Amniotic stem cell (primary cell): Measurements from ENCODE around the gene CFAP52.
"Not testable (repeated sequence)": the region's sequence is repeated elsewhere in the genome, so short reads cannot be mapped to it uniquely, and the experiment has no call there.

Experiments used
- DNase-seq: peaks from one replicate; lab custom pipeline; 2025; lab: John Stamatoyannopoulos, UW

The CFAP52 gene

GRCh38 chr17:9568957-9569588, 7.4 kb upstream of the CFAP52 start:
- no peak for DNase-seq

- no peak for DNase-seq
Measured at GRCh38 chr17:9571201-9571600, 5.2 kb upstream of the CFAP52 start.

GRCh38 chr17:9575381-9576101, 901 bp upstream of the CFAP52 start, which contains the start of gene STX8:
Gene STX8 (minus strand): TSS chr17:9575820. CDS start chr17:9575808, 12 bp downstream.
- DNase-seq: peak; percentile 58

DNA sequence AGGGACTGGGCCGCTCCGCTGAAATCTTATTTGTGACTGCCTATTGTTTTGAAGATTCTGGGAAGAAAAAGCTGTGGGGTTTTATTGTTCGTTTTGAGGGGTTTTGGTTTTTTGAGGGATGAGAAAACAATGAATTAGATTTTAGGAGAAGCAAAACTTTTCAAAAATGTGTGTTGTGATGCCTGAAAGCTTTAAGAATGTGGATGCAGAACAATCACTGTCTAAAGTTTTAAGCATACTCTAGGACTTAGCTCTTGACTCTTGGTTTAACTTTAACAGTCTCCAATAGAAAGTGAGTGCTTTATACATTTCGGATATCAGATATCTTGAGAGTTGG, 899 bp downstream of the CFAP52 start:
- no peak for DNase-seq

DNA sequence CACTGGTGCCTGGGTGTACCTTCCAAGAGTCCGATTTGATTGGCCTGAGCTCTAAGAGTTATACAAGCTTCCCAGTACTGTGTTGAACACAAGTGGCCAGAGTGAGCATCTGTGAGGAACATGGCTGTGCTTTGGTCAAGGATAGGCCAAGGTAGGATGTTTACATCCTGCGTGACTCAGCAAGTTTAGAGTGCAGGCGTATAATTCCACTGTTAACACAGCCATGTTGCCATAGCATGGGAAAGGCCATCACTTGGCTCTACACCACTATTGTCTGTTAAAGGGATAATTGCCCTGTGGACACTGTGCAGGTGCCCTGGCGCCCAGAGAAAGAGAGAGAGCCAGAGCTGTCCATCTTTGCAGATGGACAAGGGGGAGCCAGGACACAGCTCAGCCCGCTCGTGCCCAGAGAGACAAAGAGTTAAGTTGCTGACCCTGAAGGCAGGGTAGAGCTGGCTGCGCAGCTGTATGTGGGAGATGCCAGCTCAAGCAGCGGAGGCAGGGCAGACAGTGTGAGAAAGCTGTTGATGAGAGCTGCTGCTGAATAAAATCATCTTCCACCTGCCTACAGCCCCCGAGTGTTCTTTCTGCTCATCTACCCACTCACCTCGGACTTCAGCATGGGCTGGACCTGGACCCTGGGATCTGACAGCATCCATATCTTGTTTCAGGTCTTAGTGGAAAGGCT, 11.7 kb downstream of the CFAP52 start:
- no peak for DNase-seq

DNA sequence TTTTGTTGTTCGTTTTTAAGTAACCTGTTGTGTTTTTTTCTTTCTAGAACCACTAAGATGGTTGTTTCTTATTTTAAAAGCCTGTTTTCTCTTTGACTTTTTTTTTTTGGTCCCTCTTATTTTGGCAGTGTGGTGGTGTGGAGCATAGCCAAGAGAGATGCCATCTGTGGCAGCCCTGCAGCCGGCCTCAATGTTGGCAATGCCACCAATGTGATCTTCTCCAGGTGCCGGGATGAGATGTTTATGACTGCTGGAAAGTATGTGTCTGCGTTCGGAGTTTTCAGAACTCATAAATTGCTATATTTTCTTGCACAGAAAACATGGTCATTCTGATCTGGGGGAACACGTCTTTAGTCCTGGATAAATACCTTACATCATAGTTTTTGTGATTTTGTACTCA, 17.6 kb downstream of the CFAP52 start:
- no peak for DNase-seq

DNA sequence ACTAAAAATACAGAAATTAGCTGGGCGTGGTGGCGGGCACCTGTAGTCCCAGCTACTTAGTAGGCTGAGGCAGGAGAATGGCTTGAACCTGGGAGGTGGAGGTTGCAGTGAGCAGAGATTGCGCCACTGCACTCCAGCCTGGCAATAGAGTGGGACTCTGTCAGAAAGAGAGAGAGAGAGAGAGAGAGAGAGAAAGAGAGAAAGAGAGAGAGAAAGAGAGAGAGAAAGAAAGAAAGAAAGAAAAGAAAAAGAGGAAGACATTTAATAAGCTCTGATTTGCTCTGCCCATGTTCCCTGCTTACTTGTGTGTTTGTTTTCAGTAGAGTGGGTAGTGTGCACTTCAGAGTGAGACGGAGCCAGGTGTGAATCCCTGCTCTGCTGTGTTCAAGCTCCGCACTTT, 21.2 kb downstream of the CFAP52 start:
- DNase-seq: not testable (repeated sequence)

DNA sequence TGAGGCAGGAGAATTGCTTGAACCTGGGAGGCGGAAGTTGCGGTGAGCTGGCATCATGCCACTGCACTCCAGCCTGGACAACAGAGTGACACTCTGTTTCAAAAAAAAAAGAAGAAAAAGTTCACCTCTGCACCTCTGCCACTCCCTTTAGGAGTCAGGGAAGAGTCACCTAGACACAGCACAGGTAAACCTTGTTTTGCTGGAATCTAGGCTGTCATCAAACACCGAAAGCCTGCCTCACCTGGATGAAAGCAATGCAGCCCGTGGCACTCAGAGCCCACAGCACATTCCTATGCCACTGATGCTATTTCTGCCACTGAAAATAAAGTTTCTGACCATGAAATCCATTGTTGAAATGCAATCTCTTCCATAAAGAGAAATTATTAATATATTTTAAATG, 22.2 kb downstream of the CFAP52 start:
- no peak for DNase-seq

DNA sequence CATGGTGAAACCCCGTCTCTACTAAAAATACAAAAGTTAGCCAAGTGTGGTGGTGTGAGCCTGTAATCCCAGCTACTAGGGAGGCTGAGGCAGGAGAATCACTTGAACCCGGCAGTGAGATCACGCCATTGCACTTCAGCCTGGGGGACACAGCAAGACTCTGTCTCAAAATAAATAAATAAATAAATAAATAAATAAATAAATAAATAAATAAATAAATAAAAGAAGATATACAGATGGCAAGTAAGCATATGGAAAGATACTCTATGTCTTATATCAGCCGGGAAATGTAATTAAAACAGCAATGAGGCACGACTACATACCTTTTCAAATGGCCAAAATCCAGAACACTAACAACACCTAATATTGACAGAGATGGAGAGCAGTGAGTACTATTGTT, 28.1 kb downstream of the CFAP52 start:
- DNase-seq: not testable (repeated sequence)

GRCh38 chr17:9606453-9606852, 30.0 kb downstream of the CFAP52 start:
- no peak for DNase-seq

- not testable (repeated sequence) for DNase-seq
Measured at GRCh38 chr17:9607058-9607457, 30.6 kb downstream of the CFAP52 start.

DNA sequence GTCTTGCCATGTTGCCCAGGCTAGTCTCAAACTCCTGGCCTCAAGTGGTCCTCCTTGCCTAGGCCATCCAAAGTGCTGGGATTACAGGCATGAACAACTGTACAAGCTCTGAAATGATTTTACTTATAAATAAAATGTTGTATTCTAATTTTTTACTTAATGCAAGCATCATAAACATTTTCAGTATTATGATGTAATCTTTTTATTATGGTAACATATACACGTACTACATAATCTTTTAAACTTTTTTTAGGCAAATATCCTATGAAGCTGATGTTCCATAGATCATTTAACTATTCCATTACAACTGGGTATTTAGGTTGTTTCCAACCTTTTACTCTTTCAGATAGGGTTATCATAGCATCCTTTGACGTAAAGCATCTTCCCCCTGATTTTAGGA, 35.1 kb downstream of the CFAP52 start:
- no peak for DNase-seq

- no peak for DNase-seq
Measured at GRCh38 chr17:9612006-9612405, 35.6 kb downstream of the CFAP52 start.

DNA sequence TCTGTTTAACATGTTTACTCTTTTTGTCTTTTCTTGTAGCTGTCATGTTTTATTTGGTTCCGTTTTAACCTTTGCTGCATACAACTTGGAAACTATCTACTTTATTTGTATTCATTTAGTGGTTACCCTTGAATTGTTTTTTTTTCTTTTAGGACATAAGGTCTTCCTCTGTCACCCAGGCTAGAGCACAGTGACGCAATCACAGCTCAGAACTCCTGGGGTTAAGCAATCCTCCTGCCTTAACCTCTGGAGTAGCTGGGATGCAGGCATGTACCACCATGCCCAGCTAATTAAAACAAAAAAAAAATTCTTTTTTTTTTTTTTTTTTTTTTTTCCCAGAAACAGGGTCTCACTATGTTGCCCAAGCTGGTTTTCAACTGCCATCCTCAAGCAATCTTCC, 39.0 kb downstream of the CFAP52 start:
- DNase-seq: no peak

- no peak for DNase-seq
Measured at GRCh38 chr17:9622961-9623360, 46.5 kb downstream of the CFAP52 start.

DNA sequence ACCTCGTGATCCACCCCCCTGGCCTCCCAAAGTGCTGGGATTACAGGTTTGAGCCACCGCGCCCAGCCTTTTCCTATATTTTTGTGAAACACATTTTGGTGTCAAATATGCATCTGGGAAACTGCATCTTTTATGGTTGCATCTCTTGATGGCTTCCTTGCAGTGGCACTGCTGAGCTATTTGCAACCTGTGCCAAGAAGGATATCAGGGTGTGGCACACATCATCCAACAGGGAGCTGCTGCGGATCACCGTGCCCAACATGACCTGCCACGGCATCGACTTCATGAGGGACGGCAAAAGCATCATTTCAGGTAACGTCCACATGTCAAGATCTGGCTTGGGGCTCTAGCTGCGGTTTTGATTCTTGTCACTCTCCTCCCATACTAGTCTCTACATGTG, 52.1 kb downstream of the CFAP52 start:
- DNase-seq: no peak

DNA sequence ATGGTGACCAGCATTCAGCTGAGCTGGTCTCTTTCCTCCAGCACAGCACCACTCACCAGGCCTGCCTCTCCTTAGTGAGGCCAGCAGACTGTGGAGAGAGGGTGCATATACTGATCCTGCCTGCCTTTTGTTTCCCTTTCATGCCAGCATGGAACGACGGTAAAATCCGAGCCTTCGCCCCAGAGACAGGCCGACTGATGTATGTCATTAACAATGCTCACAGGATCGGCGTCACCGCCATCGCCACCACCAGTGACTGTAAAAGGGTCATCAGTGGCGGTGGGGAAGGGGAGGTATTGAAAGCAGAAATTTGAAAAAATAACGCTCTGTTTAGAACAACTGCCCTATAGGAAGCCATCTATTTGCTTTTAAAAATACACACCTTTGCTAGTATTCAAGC, 56.3 kb downstream of the CFAP52 start:
- DNase-seq: no peak

DNA sequence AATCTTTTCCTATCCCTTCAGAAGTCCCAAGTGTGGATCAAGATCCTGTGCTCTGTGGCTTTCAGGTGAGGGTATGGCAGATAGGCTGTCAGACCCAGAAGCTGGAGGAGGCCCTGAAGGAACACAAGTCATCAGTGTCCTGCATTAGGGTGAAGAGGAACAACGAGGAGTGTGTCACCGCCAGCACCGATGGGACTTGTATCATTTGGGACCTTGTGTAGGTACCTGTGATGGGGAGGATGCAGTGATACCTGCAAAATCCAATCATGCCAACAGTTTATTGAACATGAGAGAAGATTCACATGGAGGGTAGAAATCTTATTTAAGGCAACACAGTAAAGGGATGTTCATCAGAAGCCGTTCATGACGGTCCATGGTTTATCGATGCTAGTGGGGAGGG, 58.9 kb downstream of the CFAP52 start:
- no peak for DNase-seq

GRCh38 chr17:9636501-9636900, 60.1 kb downstream of the CFAP52 start:
- no peak for DNase-seq

- DNase-seq: not testable (repeated sequence)
Measured at GRCh38 chr17:9640388-9640787, 63.9 kb downstream of the CFAP52 start.

GRCh38 chr17:9643611-9644010, 67.2 kb downstream of the CFAP52 start:
- no peak for DNase-seq

GRCh38 chr17:9644910-9645751, 68.7 kb downstream of the CFAP52 start, which contains the start of gene USP43:
Gene USP43 (plus strand): TSS chr17:9645517. CDS start chr17:9645633, 116 bp downstream.
- no peak for DNase-seq
